Epithelial cell of proximal tubule (primary cell): ENCODE data around the gene KRTAP4-4. TPM values are rescaled to one million over a fixed set of nuclear protein-coding genes. Genes with fewer than 3 reads are reported as not detected.
"Not testable (repeated sequence)": the region's sequence is repeated elsewhere in the genome, so short reads cannot be mapped to it uniquely, and the experiment has no call there.

Source experiments
- DNase-seq: peaks from one replicate; pipeline ENCODE4 v3.0.0-alpha.2; 2011; ENCODE audit warnings: low read depth
- H3K4me3 ChIP-seq: 2 replicates; pipeline ENCODE4 v1.5.1; 2011; ENCODE audit warnings: low read depth, mild to moderate bottlenecking, low read length
- CTCF ChIP-seq: conservative IDR thresholded peaks from 2 replicates; pipeline ENCODE4 v1.5.1; 2012; ENCODE audit warnings: low read depth, mild to moderate bottlenecking, low read length
- total RNA-seq: library from RNA; depleted of rRNA; stranded (reverse); fragments of >200 nt; gene quantifications from 2 replicates; pipeline ENCODE4 v1.2.3, GENCODE V29; 2015

Gene KRTAP4-4
- total RNA-seq, result not detected in 2 replicates

DNA sequence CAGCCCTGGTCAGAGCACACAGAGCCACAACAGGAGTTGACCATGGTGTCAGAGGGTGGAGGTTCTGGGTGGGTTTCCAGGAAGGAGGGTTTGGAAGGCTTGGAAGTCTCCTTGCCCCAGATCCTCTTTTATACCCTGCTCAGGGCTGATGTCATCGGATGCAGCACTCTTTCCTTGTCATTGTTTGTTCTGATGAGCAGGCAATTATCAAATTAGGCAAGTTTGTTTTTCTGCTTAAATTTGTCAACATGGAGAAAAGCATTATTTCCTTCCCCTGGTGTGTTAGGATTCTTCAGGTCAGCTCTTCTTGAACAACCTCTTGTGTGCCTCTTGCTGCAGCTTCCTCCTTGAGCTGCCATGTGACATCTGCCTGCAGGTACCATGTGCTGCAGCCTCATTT, at the start of gene KRTAP4-4:
Gene KRTAP4-4 (minus strand): TSS at position 101 of the 400 bp plus-strand sequence. CDS start 57 bp downstream, at position 44.
- H3K4me3 ChIP-seq, result no peak within 1 kb of the TSS
- TF ChIP-seq CTCF, result no peak
- DNase-seq, result no peak

DNA sequence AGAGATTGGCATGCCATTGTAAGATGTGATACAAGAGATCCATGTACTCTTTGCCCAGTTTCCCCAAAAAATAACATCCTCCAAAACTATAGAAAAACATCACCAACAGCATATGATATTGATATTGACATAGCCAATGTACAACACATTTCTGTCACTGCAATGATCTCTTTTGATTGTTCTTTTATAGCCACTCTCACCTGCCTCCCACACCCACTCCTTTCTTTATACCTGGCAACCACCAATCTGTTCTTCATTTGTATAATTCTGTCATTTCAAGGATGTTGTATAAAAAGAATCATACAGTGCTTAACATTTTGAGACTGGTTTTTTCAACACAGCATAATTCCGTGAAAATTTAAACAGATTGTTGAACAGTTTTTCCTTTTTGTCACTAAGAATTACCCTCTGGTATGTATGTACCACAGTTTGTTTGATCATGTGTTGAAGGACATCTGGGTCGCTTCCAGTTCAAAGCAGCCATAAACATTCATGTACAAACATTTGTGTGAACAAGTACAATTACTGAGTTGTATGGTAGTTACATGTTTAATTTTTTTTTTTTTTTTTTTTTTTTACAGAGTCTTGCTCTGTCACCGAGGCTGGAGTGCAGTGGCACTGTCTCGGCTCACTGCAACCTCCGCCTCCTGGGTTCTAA, 39.0 kb upstream of the KRTAP4-4 start:
- H3K4me3 ChIP-seq, result no peak overlapping the region
- no peak for DNase-seq
- no peak for TF ChIP-seq CTCF

DNA sequence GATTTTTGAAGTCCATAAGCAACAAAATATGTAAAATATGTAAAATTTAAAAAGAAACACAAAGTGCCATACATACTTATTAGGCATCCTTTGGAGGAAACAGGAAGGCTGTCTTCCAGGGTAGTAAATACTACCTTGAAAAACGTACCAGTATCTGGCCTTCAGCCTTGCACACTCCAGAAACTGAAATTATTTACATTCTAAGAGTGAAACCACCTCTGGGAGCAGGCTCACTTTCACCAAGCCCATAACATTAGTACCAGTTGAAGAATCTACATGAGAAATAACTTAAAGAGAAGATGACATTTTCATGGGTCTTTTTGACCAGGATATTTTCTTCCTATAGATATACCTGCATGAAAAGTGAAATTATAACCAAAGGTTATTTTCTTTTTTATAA, 35.5 kb upstream of the KRTAP4-4 start:
- H3K4me3 ChIP-seq, result no peak overlapping the region
- no peak for TF ChIP-seq CTCF
- no peak for DNase-seq

DNA sequence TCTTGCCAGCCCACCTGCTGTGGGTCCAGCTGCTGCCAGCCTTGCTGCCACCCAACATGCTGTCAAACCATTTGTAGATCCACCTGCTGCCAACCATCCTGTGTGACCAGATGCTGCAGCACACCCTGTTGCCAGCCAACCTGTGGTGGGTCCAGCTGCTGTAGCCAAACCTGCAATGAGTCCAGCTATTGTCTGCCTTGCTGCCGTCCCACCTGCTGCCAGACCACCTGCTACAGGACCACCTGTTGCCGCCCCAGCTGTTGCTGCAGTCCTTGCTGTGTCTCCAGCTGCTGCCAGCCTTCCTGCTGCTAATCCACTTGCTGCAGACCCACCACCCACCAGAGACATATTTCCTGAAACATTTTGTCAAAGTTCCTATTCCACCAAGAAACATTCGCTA, 29.8 kb upstream of the KRTAP4-4 start:
- TF ChIP-seq CTCF, result no peak
- DNase-seq, result no peak
- H3K4me3 ChIP-seq, result no peak overlapping the region

DNA sequence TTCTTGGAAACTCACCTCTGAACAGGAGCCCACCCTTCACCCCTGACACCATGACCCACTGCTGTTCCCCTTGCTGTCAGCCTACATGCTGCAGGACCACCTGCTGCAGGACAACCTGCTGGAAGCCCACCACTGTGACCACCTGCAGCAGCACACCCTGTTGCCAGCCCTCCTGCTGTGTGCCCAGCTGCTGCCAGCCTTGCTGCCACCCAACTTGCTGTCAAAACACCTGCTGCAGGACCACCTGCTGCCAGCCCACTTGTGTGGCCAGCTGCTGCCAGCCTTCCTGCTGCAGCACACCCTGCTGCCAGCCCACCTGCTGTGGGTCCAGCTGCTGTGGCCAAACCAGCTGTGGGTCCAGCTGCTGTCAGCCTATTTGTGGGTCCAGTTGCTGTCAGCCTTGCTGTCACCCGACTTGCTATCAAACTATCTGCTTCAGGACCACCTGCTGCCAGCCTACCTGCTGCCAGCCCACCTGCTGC, 29.3 kb upstream of the KRTAP4-4 start, which contains the start of gene KRTAP9-1:
Gene KRTAP9-1 (plus strand): TSS at position 51 of the 482 bp plus-strand sequence. CDS start 0 bp downstream, at position 51.
- not testable (repeated sequence) for H3K4me3 ChIP-seq, DNase-seq

- H3K4me3 ChIP-seq, result no peak overlapping the region
- no peak for TF ChIP-seq CTCF
- DNase-seq, result no peak
These were observed 26.3 kb upstream of the KRTAP4-4 start for GRCh38 chr17:41186872-41187271.

DNA sequence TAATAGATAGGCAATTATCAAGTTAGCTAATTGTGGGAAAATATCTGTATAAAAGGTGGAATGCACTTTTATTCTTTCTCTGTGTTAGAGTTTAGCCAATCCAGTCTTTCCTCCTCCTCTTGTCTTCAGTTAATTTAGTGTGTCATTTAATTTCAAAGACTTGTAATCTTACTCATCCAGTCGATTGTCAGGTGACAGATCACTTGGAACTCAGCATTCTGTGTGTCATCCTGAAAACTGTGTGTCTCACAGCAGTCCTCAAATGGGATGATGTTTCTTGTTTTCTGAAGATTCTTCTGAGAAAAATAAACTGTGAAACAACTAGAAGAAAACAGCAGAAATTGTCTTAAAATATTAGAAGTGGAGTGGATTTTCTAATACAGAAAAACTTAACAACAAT, 24.5 kb upstream of the KRTAP4-4 start:
- no peak overlapping the region for H3K4me3 ChIP-seq
- no peak for TF ChIP-seq CTCF
- no peak for DNase-seq
